Kidney capillary endothelial cell (primary cell): ENCODE results near the gene ATP6V0A1.
"Not testable (repeated sequence)": the region's sequence is repeated elsewhere in the genome, so short reads cannot be mapped to it uniquely, and the experiment has no call there.

Source experiments
- DNase-seq: peaks from one replicate; pipeline ENCODE4 v3.0.0-alpha.2; 2018; ENCODE audit warnings: low spot score

Gene ATP6V0A1

DNA sequence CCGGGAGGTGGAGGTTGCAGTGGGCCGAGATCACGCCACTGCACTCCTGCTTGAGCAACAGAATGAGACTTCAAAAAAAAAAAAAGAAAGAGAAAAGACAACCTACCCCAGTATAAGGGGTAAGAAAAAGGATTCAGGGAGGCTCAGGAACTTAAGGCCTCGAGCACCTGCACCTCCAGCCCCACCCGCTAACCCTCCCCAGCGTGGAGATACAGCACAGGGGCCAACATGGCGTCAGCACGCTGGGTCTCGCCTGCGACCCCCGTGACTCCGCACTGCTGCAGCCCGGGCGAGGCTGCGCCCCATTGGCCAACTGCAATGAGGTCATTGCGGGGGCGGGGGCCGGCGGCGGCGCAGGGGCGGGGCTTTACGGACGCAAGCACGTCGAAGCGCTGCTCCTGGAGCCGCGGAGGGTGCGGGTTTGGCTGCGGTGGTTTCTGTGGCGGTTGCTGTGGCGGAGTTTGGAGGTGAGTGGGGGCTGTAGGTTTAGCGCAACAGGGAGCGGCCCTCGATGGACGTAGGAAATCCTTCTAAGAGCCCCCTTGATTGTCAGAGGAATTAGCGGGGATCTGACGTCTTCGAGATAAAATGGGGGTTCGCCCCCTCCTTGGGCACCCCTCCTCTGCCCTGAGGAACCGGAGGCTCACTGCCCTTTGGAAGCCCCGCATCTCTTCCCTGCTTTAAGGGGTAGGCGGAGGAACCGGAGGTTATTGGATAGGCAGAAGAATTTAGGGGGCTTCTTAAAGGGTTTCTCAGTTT is at the start of gene ATP6V0A1:
Gene ATP6V0A1 (plus strand): TSS at position 382 of the 759 bp plus-strand sequence. CDS start 2,017 bp downstream, outside the sequence.
- DNase-seq: peak; percentile 80

GRCh38 chr17:42409523-42410318 is 49.0 kb upstream of the ATP6V0A1 start:
- DNase-seq: no peak

DNA sequence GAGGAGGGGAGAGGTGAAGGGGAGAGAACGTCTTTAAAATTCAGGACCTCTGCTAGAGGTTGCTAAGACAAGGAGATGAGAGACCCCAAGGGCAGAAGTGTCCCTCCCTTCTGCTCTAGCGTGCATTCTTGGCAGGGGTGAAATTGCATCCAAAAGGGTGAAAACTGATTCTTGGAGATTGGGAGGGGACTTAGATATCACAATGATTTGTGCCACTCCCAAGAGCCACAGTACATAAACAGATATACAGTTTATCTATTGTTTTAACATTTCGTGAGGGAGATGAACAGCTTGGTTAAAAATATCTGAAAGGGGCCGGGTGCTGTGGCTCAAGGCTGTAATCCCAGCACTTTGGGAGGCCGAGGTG is 48.4 kb upstream of the ATP6V0A1 start:
- DNase-seq: no peak

DNA sequence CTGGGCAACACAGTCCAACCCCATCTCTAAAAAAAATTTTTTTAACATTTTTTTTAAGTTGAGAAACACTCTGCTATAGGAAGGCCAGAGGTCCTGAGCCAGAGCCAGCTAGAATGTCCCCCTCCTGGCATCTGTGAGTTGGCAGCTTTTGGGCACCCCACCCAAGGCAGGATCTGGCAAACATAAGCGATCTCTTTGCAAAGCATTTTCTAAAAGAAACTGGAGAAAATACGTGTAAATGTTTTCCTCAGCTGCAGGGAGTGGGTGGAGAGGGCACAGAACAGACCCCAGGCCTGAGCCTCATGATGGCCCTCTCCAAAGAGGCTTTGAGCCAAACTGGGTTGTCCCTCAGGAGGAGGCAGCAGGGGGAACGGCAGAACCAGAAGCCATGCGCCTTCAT is 47.3 kb upstream of the ATP6V0A1 start:
- DNase-seq: no peak

- DNase-seq: no peak
Observed at GRCh38 chr17:42411905-42412679, 46.6 kb upstream of the ATP6V0A1 start.

- no peak for DNase-seq
Observed at GRCh38 chr17:42413464-42414040, 45.1 kb upstream of the ATP6V0A1 start.

- no peak for DNase-seq
Observed at GRCh38 chr17:42414704-42415409, 43.8 kb upstream of the ATP6V0A1 start.

- DNase-seq: not testable (repeated sequence)
Observed at GRCh38 chr17:42417981-42418380, 40.7 kb upstream of the ATP6V0A1 start.

- no peak for DNase-seq
Observed at GRCh38 chr17:42421136-42421506, 37.6 kb upstream of the ATP6V0A1 start.

- DNase-seq: no peak
Observed at GRCh38 chr17:42421507-42422338, 37.0 kb upstream of the ATP6V0A1 start.

GRCh38 chr17:42422412-42422957 is 36.2 kb upstream of the ATP6V0A1 start:
- DNase-seq: no peak

- peak; percentile 82 for DNase-seq
Observed at GRCh38 chr17:42422958-42423712, 35.5 kb upstream of the ATP6V0A1 start, which contains the start of gene CAVIN1. Gene CAVIN1, minus strand, starts transcription at chr17:42423256. Its CDS starts 159 bp downstream, at chr17:42423097.

DNA sequence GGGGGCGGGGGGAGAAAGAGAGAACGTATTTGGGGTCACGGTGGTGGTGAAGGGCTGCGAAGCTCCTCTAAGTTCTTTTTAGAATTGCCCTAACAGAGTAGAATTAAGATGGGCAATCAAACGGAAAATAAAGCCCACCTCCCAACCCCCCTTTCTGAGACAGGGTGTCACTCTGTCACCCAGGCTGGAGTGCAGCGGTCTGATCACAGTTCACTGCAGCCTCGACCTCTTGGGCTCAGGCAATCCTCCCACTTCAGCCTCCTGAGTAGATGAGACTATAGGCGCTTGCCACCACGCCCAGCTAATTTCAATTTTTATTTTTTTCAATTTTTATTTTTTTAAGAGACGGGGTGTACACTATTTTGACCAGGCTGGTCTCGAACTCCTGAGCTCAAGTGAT is 34.9 kb upstream of the ATP6V0A1 start:
- no peak for DNase-seq

- DNase-seq: no peak
Observed at GRCh38 chr17:42424991-42425610, 33.6 kb upstream of the ATP6V0A1 start.

GRCh38 chr17:42428141-42428944 is 30.3 kb upstream of the ATP6V0A1 start:
- peak; percentile 87 for DNase-seq

DNA sequence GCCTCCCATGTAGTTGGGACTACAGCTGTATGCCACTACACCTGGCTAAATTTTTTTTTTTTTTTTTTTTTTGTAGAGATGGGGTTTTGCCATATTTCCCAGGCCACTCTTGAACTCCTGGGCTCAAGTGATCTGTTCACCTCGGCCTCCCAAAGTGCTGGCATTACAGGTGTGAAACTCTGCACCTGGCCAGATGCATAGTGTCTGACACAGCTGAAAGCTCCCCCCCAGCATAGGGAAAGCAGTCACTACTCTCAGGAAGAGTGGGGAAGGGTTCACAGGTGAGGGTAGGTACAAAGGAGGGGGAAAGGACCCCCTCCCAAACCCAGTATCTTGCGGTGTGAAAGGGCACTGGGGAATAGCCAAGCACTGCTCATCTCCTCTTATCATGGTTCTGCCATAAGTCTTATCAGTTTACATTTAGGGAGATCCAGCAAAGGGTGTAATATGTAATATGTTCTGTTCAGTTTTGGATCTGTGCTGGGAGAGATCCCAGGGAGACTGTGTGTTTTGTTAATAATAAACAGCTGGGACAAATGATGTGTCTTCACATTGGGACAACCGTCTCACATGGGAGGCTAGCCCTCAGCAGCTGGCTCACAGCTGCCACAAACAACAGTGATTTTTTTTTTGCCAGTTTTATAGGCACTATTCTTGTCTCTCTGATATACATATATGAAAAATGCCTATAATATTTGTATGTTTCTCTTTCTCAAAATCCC is 28.8 kb upstream of the ATP6V0A1 start:
- DNase-seq: no peak

GRCh38 chr17:42431758-42432161 is 26.9 kb upstream of the ATP6V0A1 start:
- DNase-seq: no peak
